H9 (cell line): ENCODE data around the gene APP. TPM values are rescaled to one million over a fixed set of nuclear protein-coding genes. Genes with fewer than 3 reads are reported as not detected.

Experiments used
- DNase-seq: peaks from one replicate; pipeline ENCODE4 v3.0.0-alpha.2; 2017
- H2AFZ ChIP-seq: one replicate; pipeline ENCODE4 v1.6.1; 2013; ENCODE audit warnings: mild to moderate bottlenecking, low read length, control low read depth, moderate library complexity
- H2AK5ac ChIP-seq: 2 replicates; pipeline ENCODE4 v1.6.1; 2013; ENCODE audit warnings: low read length, control low read depth, mixed read lengths; ENCODE audit not compliant: insufficient read length
- H2BK120ac ChIP-seq: one replicate; pipeline ENCODE4 v1.6.1; 2013; ENCODE audit warnings: low read depth, mild to moderate bottlenecking, low read length, control low read depth, inconsistent platforms; ENCODE audit not compliant: poor library complexity, severe bottlenecking
- H2BK12ac ChIP-seq: 2 replicates; pipeline ENCODE4 v1.6.1; 2013; ENCODE audit warnings: low read length, control low read depth, mixed read lengths, low read depth; ENCODE audit not compliant: insufficient read length
- H2BK15ac ChIP-seq: 2 replicates; pipeline ENCODE4 v1.6.1; 2013; ENCODE audit warnings: low read depth, low read length, control low read depth
- H2BK20ac ChIP-seq: one replicate; pipeline ENCODE4 v1.6.1; 2013; ENCODE audit warnings: low read depth, mild to moderate bottlenecking, low read length, control low read depth, inconsistent platforms; ENCODE audit not compliant: poor library complexity, severe bottlenecking
- H2BK5ac ChIP-seq: 2 replicates; pipeline ENCODE4 v1.6.1; 2013; ENCODE audit warnings: low read length, control low read depth, mixed read lengths; ENCODE audit not compliant: insufficient read length
- H3K14ac ChIP-seq: 2 replicates; pipeline ENCODE4 v1.6.1; 2013; ENCODE audit warnings: low read length, control low read depth; ENCODE audit not compliant: insufficient read depth
- H3K18ac ChIP-seq: 2 replicates; pipeline ENCODE4 v1.6.1; 2013; ENCODE audit warnings: low read depth, mild to moderate bottlenecking, mixed read lengths, low read length, control low read depth; ENCODE audit not compliant: insufficient read length
- H3K23ac ChIP-seq: 2 replicates; pipeline ENCODE4 v1.6.1; 2013; ENCODE audit warnings: low read length, control low read depth, mixed read lengths, low read depth; ENCODE audit not compliant: insufficient read length
- H3K23me2 ChIP-seq: 2 replicates; pipeline ENCODE4 v1.6.1; 2013; ENCODE audit warnings: low read depth, mild to moderate bottlenecking, mixed read lengths, low read length, control low read depth; ENCODE audit not compliant: insufficient read length, poor library complexity, severe bottlenecking
- H3K27ac ChIP-seq: 2 replicates; pipeline ENCODE4 v1.5.1; 2013; ENCODE audit warnings: low read length, control low read depth, mixed read lengths, low read depth; ENCODE audit not compliant: insufficient read length
- H3K27me3 ChIP-seq: 2 replicates; pipeline ENCODE4 v1.6.1; 2013; ENCODE audit warnings: low read length, control low read depth, inconsistent platforms; ENCODE audit not compliant: insufficient read depth
- H3K4ac ChIP-seq: 2 replicates; pipeline ENCODE4 v1.6.1; 2013; ENCODE audit warnings: low read depth, mild to moderate bottlenecking, control low read depth, inconsistent platforms, low read length, moderate library complexity
- H3K4me1 ChIP-seq: 2 replicates; pipeline ENCODE4 v1.6.1; 2013; ENCODE audit warnings: low read length, control low read depth, inconsistent platforms; ENCODE audit not compliant: insufficient read depth
- H3K4me2 ChIP-seq: 2 replicates; pipeline ENCODE4 v1.6.1; 2013; ENCODE audit warnings: low read length, control low read depth, mixed read lengths; ENCODE audit not compliant: insufficient read length, insufficient read depth
- H3K56ac ChIP-seq: 2 replicates; pipeline ENCODE4 v1.6.1; 2013; ENCODE audit warnings: low read depth, mild to moderate bottlenecking, mixed read lengths, low read length, control low read depth; ENCODE audit not compliant: insufficient read length
- H3K79me1 ChIP-seq: 2 replicates; pipeline ENCODE4 v1.6.1; 2013; ENCODE audit warnings: low read depth, mild to moderate bottlenecking, moderate library complexity, low read length, control low read depth, inconsistent platforms; ENCODE audit not compliant: insufficient read depth, poor library complexity, severe bottlenecking
- H3K79me2 ChIP-seq: 2 replicates; pipeline ENCODE4 v1.6.1; 2013; ENCODE audit warnings: low read length, control low read depth, inconsistent platforms; ENCODE audit not compliant: insufficient read depth
- H3K9ac ChIP-seq: 2 replicates; pipeline ENCODE4 v1.6.1; 2013; ENCODE audit warnings: low read length, control low read depth, mixed read lengths; ENCODE audit not compliant: insufficient read length; ENCODE audit errors: extremely low read depth
- H3K9me3 ChIP-seq: one replicate; pipeline ENCODE4 v1.6.1; 2013; ENCODE audit warnings: low read depth, low read length, inconsistent platforms; ENCODE audit not compliant: control insufficient read depth
- H3T11ph ChIP-seq: one replicate; pipeline ENCODE4 v1.6.1; 2013; ENCODE audit warnings: mild to moderate bottlenecking, low read length, control low read depth, inconsistent platforms
- H4K20me1 ChIP-seq: one replicate; pipeline ENCODE4 v1.6.1; 2013; ENCODE audit not compliant: control insufficient read depth, insufficient read length, insufficient read depth
- H4K5ac ChIP-seq: 2 replicates; pipeline ENCODE4 v1.6.1; 2013; ENCODE audit warnings: low read depth, mild to moderate bottlenecking, mixed read lengths, low read length, control low read depth; ENCODE audit not compliant: insufficient read length
- H4K8ac ChIP-seq: replicated peaks from 2 replicates; pipeline ENCODE4 v1.6.1; 2013; ENCODE audit warnings: low read length, control low read depth, mixed read lengths, low read depth; ENCODE audit not compliant: insufficient read length
- H4K91ac ChIP-seq: 2 replicates; pipeline ENCODE4 v1.6.1; 2013; ENCODE audit warnings: low read depth, mild to moderate bottlenecking, moderate library complexity, mixed read lengths, low read length, control low read depth; ENCODE audit not compliant: insufficient read length
- H3K27ac Mint-ChIP-seq, 3 experiments: 2 replicates in 2 of 3; 3 replicates in 1 of 3; pipeline ENCODE4 v1.8.0; 2020 to 2021; ENCODE audit warnings: mixed read lengths in 3 of 3, mild to moderate bottlenecking in 1 of 3, moderate library complexity in 1 of 3
- H3K27me3 Mint-ChIP-seq: 2 replicates; pipeline ENCODE4 v1.8.0; 2021; ENCODE audit warnings: low read depth, mild to moderate bottlenecking, moderate library complexity, mixed read lengths
- H3K36me3 Mint-ChIP-seq, 3 experiments: 2 replicates in 2 of 3; 3 replicates in 1 of 3; pipeline ENCODE4 v1.8.0; 2020 to 2021; ENCODE audit warnings: low read depth in 3 of 3, mixed read lengths in 3 of 3; ENCODE audit not compliant: insufficient read depth in 1 of 3
- H3K4me1 Mint-ChIP-seq, 2 experiments: 2 replicates each; pipeline ENCODE4 v1.8.0; 2020; ENCODE audit warnings: mixed read lengths in 2 of 2
- H3K4me3 Mint-ChIP-seq, 2 experiments: 2 replicates in 1 of 2; 3 replicates in 1 of 2; pipeline ENCODE4 v1.8.0; 2020 to 2021; ENCODE audit warnings: mild to moderate bottlenecking in 2 of 2, mixed read lengths in 2 of 2, moderate library complexity in 1 of 2
- H3K9me3 Mint-ChIP-seq, 2 experiments: 2 replicates in 1 of 2; 3 replicates in 1 of 2; pipeline ENCODE4 v1.8.0; 2020; ENCODE audit warnings: mild to moderate bottlenecking in 2 of 2, mixed read lengths in 2 of 2, moderate library complexity in 1 of 2
- CTCF ChIP-seq: fragments of 200-600 bp; sonication (generic); conservative IDR thresholded peaks from 3 replicates; pipeline ENCODE4 v1.8.0; 2021; ENCODE audit warnings: antibody characterized with exemption, mild to moderate bottlenecking
- WGBS: extraction: QIAGEN DNeasy Blood & Tissue Kit; methylation state at CpG from one replicate; pipeline ENCODE4 v1.1.7; 2013; ENCODE audit warnings: missing lambda C conversion rate, low lambda C conversion rate, mixed read lengths; ENCODE audit not compliant: insufficient read length; ENCODE audit errors: extremely low coverage; 5-methylcytosine and 5-hydroxymethylcytosine counted together
- total RNA-seq: library from RNA; stranded (reverse); gene quantifications from 2 replicates; pipeline ENCODE4 v1.2.1, GENCODE V29; 2021

APP gene
- total RNA-seq, 1 experiment from 2014 or later = 380 TPM

GRCh38 chr21:25938658-25939395, 231.7 kb downstream of the APP start:
- H3K4me2 ChIP-seq = no peak overlapping the region
- H4K8ac ChIP-seq = no peak overlapping the region
- H3K56ac ChIP-seq = no peak overlapping the region
- Mint-ChIP-seq H3K36me3 (peaks cover 4 to 19% (median 15%) of the 10 kb centered on the region in 3 experiments; a peak in 6 of 7 replicates), H3K9me3 (no peaks in the 10 kb centered on the region), H3K27me3 (no peaks in the 10 kb centered on the region), H3K4me3 (no peak overlapping the region), H3K27ac (peak overlapping the region in 2 of 3 experiments; percentile 79 to 90; a peak in 3 of 7 replicates), H3K4me1 (peaks cover 0 to 7% of the 10 kb centered on the region in 2 experiments; a peak in 2 of 4 replicates)
- H3K9ac ChIP-seq = no peak overlapping the region
- no peaks in the 10 kb centered on the region for H3K9me3 ChIP-seq
- no peaks in the 10 kb centered on the region for H3K4me1 ChIP-seq
- H2BK5ac ChIP-seq = no peak overlapping the region
- H3K79me1 ChIP-seq = no peaks in the 10 kb centered on the region
- no CpG with 5 or more reads among the region's 10 CpGs for WGBS
- no peak overlapping the region for H3K27ac ChIP-seq
- H3K23ac ChIP-seq = no peak overlapping the region
- H3K79me2 ChIP-seq = no peaks in the 10 kb centered on the region
- H2BK12ac ChIP-seq = no peak overlapping the region
- no peaks in the 10 kb centered on the region for H3K23me2 ChIP-seq
- H2AK5ac ChIP-seq = no peak overlapping the region
- H2BK15ac ChIP-seq = no peak overlapping the region
- no peak for DNase-seq
- no peak overlapping the region for H3T11ph ChIP-seq
- no peak overlapping the region for H2AFZ ChIP-seq
- H3K14ac ChIP-seq = no peak overlapping the region
- no peak for TF ChIP-seq CTCF
- H2BK120ac ChIP-seq = no peak overlapping the region
- H4K91ac ChIP-seq = no peak overlapping the region
- no peak overlapping the region for H2BK20ac ChIP-seq
- H3K4ac ChIP-seq = no peak overlapping the region
- H4K20me1 ChIP-seq = no peaks in the 10 kb centered on the region
- H4K5ac ChIP-seq = no peak overlapping the region
- H3K18ac ChIP-seq = no peak overlapping the region
- no peaks in the 10 kb centered on the region for H3K27me3 ChIP-seq
